Measurements from ENCODE around the gene BBS9. TPM values are rescaled to one million over a fixed set of nuclear protein-coding genes. Genes with fewer than 3 reads are reported as not detected.
A peak's percentile ranks its signal among the peaks of the same experiment; 100 is the strongest.

Gene BBS9
- total RNA-seq, 1 donor, result 33.3 TPM

GRCh38 chr7:33529070-33529469 lies 399.7 kb downstream of the BBS9 start:
- Histone ChIP-seq H3K36me3 (ENCODE audit: insufficient read depth, low read length) (no peaks in the 10 kb centered on the region), H3K27ac (ENCODE audit: low read depth, low read length) (no peak overlapping the region), H3K27me3 (ENCODE audit: insufficient read depth, low read length) (no peaks in the 10 kb centered on the region), H4K20me1 (ENCODE audit: insufficient read depth, low read length) (no peaks in the 10 kb centered on the region), H3K79me2 (ENCODE audit: insufficient read depth, low read length) (no peaks in the 10 kb centered on the region), H3K9me3 (ENCODE audit: low read depth, low read length) (no peaks in the 10 kb centered on the region), H2AFZ (ENCODE audit: low read length) (no peak overlapping the region), H3K4me1 (ENCODE audit: insufficient read depth, low read length) (no peaks in the 10 kb centered on the region), H3K4me2 (ENCODE audit: insufficient read depth, low read length) (no peak overlapping the region), H3K4me3 (ENCODE audit: insufficient read depth, low read length) (no peak overlapping the region)
- no peak for TF ChIP-seq CTCF (IDR thresholded peaks at IDR 0.05; ENCODE audit: extremely low read depth, low read depth, low read length)
- no peak for DNase-seq (ENCODE audit: insufficient read length, low spot score, missing footprints)

- Histone ChIP-seq H3K79me2 (ENCODE audit: insufficient read depth, low read length) (no peaks in the 10 kb centered on the region), H3K9me3 (ENCODE audit: low read depth, low read length) (no peaks in the 10 kb centered on the region), H3K36me3 (ENCODE audit: insufficient read depth, low read length) (no peaks in the 10 kb centered on the region), H3K27ac (ENCODE audit: low read depth, low read length) (no peak overlapping the region), H3K27me3 (ENCODE audit: insufficient read depth, low read length) (no peaks in the 10 kb centered on the region), H2AFZ (ENCODE audit: low read length) (no peak overlapping the region), H3K4me1 (ENCODE audit: insufficient read depth, low read length) (peaks cover 4% of the 10 kb centered on the region), H3K4me2 (ENCODE audit: insufficient read depth, low read length) (no peak overlapping the region), H4K20me1 (ENCODE audit: insufficient read depth, low read length) (no peaks in the 10 kb centered on the region), H3K4me3 (ENCODE audit: insufficient read depth, low read length) (no peak overlapping the region)
- no peak for DNase-seq (ENCODE audit: insufficient read length, low spot score, missing footprints)
- no peak for TF ChIP-seq CTCF (IDR thresholded peaks at IDR 0.05; ENCODE audit: extremely low read depth, low read depth, low read length)
These were observed 401.3 kb downstream of the BBS9 start for GRCh38 chr7:33530664-33531063.

GRCh38 chr7:33531888-33532287 lies 402.5 kb downstream of the BBS9 start:
- Histone ChIP-seq H2AFZ (ENCODE audit: low read length) (no peak overlapping the region), H3K9me3 (ENCODE audit: low read depth, low read length) (no peaks in the 10 kb centered on the region), H3K4me3 (ENCODE audit: insufficient read depth, low read length) (no peak overlapping the region), H3K27me3 (ENCODE audit: insufficient read depth, low read length) (no peaks in the 10 kb centered on the region), H3K79me2 (ENCODE audit: insufficient read depth, low read length) (no peaks in the 10 kb centered on the region), H4K20me1 (ENCODE audit: insufficient read depth, low read length) (no peaks in the 10 kb centered on the region), H3K4me1 (ENCODE audit: insufficient read depth, low read length) (peaks cover 4% of the 10 kb centered on the region), H3K36me3 (ENCODE audit: insufficient read depth, low read length) (no peaks in the 10 kb centered on the region), H3K4me2 (ENCODE audit: insufficient read depth, low read length) (no peak overlapping the region), H3K27ac (ENCODE audit: low read depth, low read length) (no peak overlapping the region)
- DNase-seq (ENCODE audit: insufficient read length, low spot score, missing footprints), result peak; percentile 44
- no peak for TF ChIP-seq CTCF (IDR thresholded peaks at IDR 0.05; ENCODE audit: extremely low read depth, low read depth, low read length)

- Histone ChIP-seq H3K36me3 (ENCODE audit: insufficient read depth, low read length) (no peaks in the 10 kb centered on the region), H3K79me2 (ENCODE audit: insufficient read depth, low read length) (no peaks in the 10 kb centered on the region), H3K4me2 (ENCODE audit: insufficient read depth, low read length) (no peak overlapping the region), H4K20me1 (ENCODE audit: insufficient read depth, low read length) (no peaks in the 10 kb centered on the region), H3K4me1 (ENCODE audit: insufficient read depth, low read length) (peaks cover 4% of the 10 kb centered on the region), H3K4me3 (ENCODE audit: insufficient read depth, low read length) (no peak overlapping the region), H3K27me3 (ENCODE audit: insufficient read depth, low read length) (no peaks in the 10 kb centered on the region), H3K9me3 (ENCODE audit: low read depth, low read length) (no peaks in the 10 kb centered on the region), H3K27ac (ENCODE audit: low read depth, low read length) (no peak overlapping the region), H2AFZ (ENCODE audit: low read length) (no peak overlapping the region)
- TF ChIP-seq CTCF (IDR thresholded peaks at IDR 0.05; ENCODE audit: extremely low read depth, low read depth, low read length), result no peak
- DNase-seq (ENCODE audit: insufficient read length, low spot score, missing footprints), result no peak
These were observed 405.5 kb downstream of the BBS9 start for GRCh38 chr7:33534833-33535232.
